Measurements from ENCODE around the gene FOXN3.
A peak's percentile ranks its signal among the peaks of the same experiment; 100 is the strongest.

Gene FOXN3

GRCh38 chr14:89408907-89409700, 7.9 kb downstream of the FOXN3 start:
- no peak for DNase-seq

GRCh38 chr14:89407856-89408255, 9.2 kb downstream of the FOXN3 start:
- no peak for DNase-seq

- no peak for DNase-seq
Observed at GRCh38 chr14:89406941-89407340, 10.1 kb downstream of the FOXN3 start.

- no peak for DNase-seq
Observed at GRCh38 chr14:89406361-89406760, 10.7 kb downstream of the FOXN3 start.

GRCh38 chr14:89405712-89406111, 11.3 kb downstream of the FOXN3 start:
- no peak for DNase-seq

GRCh38 chr14:89402363-89402762, 14.7 kb downstream of the FOXN3 start:
- DNase-seq: no peak

- DNase-seq: no peak
Observed at GRCh38 chr14:89401761-89402160, 15.3 kb downstream of the FOXN3 start.

GRCh38 chr14:89401241-89401640, 15.8 kb downstream of the FOXN3 start:
- no peak for DNase-seq

- no peak for DNase-seq
Observed at GRCh38 chr14:89400529-89400928, 16.5 kb downstream of the FOXN3 start.

GRCh38 chr14:89399594-89400068, 17.4 kb downstream of the FOXN3 start:
- no peak for DNase-seq

- no peak for DNase-seq
Observed at GRCh38 chr14:89399157-89399556, 17.9 kb downstream of the FOXN3 start.

- no peak for DNase-seq
Observed at GRCh38 chr14:89397569-89398230, 19.3 kb downstream of the FOXN3 start.

GRCh38 chr14:89394972-89395371, 22.1 kb downstream of the FOXN3 start:
- DNase-seq: no peak

- DNase-seq: no peak
Observed at GRCh38 chr14:89393222-89393745, 23.7 kb downstream of the FOXN3 start.

- DNase-seq: no peak
Observed at GRCh38 chr14:89392181-89392580, 24.9 kb downstream of the FOXN3 start.

GRCh38 chr14:89391556-89391955, 25.5 kb downstream of the FOXN3 start:
- no peak for DNase-seq

- DNase-seq: no peak
Observed at GRCh38 chr14:89391123-89391522, 25.9 kb downstream of the FOXN3 start.

- DNase-seq: no peak
Observed at GRCh38 chr14:89388853-89389252, 28.2 kb downstream of the FOXN3 start.

- no peak for DNase-seq
Observed at GRCh38 chr14:89387922-89388685, 28.9 kb downstream of the FOXN3 start.

- no peak for DNase-seq
Observed at GRCh38 chr14:89386212-89386886, 30.7 kb downstream of the FOXN3 start.

GRCh38 chr14:89384636-89385035, 32.4 kb downstream of the FOXN3 start:
- no peak for DNase-seq

GRCh38 chr14:89384023-89384422, 33.0 kb downstream of the FOXN3 start:
- DNase-seq: peak in 1 of 2 donors; percentile 84
